AG04450 (cell line): ENCODE results near the gene TOMM6. TPM values are rescaled to one million over a fixed set of nuclear protein-coding genes. Genes with fewer than 3 reads are reported as not detected.
"Not testable (repeated sequence)": the region's sequence is repeated elsewhere in the genome, so short reads cannot be mapped to it uniquely, and the experiment has no call there.

Experiments used
- CTCF ChIA-PET: fragments of 300-600, 350-600 bp; formaldehyde crosslinking; extraction: SDS; loops from one replicate; lab custom pipeline; 2022; ENCODE audit warnings: antibody characterized with exemption, inconsistent platforms; lab: Charles Lee
- POLR2A ChIA-PET: fragments of 350-600 bp; formaldehyde crosslinking; extraction: SDS; loops from one replicate; lab custom pipeline; 2021; ENCODE audit warnings: antibody characterized with exemption, inconsistent platforms; lab: Yijun Ruan, JAX
- DNase-seq: peaks from one replicate; pipeline ENCODE4 v3.0.0-alpha.2; 2011; ENCODE audit warnings: low read depth, low spot score
- H3K27ac ChIP-seq: one replicate; pipeline ENCODE4 v1.5.1; 2012; ENCODE audit warnings: low read depth, low read length, control low read depth
- H3K27me3 ChIP-seq: one replicate; pipeline ENCODE4 v1.6.0; 2012; ENCODE audit warnings: low read length; ENCODE audit not compliant: control insufficient read depth, insufficient read depth
- H3K4me3 ChIP-seq: 2 replicates; pipeline ENCODE4 v1.5.1; 2011; ENCODE audit warnings: mild to moderate bottlenecking, low read depth, low read length, control low read depth
- H3K9me3 ChIP-seq: 2 replicates; pipeline ENCODE4 v1.5.1; 2012; ENCODE audit warnings: low read length; ENCODE audit not compliant: control insufficient read depth, insufficient read depth
- polyA plus RNA-seq: library from polyadenylated mRNA; depleted of rRNA; stranded (reverse); fragments of >200 nt; gene quantifications from 2 replicates; pipeline ENCODE4 v1.2.3, GENCODE V29; 2011
- TF ChIP-seq, protein P1 (sequence below): IDR thresholded peaks from 2 replicates; pipeline ENCODE4 v1.5.1; 2011; ENCODE audit warnings: low read depth, low read length, control low read depth, inconsistent platforms

Gene TOMM6
- polyA plus RNA-seq, 1 experiment = 192 TPM

GRCh38 chr6:41811095-41811494, 23.6 kb downstream of the TOMM6 start:
- CTCF ChIA-PET = no interaction called here
- no peak for DNase-seq
- Histone ChIP-seq H3K4me3 (no peak overlapping the region), H3K27ac (no peak overlapping the region), H3K9me3 (no peaks in the 10 kb centered on the region; the same call in 1 of the 2 replicates), H3K27me3 (no peaks in the 10 kb centered on the region)
- POLR2A ChIA-PET = no interaction called here
- TF ChIP-seq, protein P1, sequence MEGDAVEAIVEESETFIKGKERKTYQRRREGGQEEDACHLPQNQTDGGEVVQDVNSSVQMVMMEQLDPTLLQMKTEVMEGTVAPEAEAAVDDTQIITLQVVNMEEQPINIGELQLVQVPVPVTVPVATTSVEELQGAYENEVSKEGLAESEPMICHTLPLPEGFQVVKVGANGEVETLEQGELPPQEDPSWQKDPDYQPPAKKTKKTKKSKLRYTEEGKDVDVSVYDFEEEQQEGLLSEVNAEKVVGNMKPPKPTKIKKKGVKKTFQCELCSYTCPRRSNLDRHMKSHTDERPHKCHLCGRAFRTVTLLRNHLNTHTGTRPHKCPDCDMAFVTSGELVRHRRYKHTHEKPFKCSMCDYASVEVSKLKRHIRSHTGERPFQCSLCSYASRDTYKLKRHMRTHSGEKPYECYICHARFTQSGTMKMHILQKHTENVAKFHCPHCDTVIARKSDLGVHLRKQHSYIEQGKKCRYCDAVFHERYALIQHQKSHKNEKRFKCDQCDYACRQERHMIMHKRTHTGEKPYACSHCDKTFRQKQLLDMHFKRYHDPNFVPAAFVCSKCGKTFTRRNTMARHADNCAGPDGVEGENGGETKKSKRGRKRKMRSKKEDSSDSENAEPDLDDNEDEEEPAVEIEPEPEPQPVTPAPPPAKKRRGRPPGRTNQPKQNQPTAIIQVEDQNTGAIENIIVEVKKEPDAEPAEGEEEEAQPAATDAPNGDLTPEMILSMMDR = no peak

DNA sequence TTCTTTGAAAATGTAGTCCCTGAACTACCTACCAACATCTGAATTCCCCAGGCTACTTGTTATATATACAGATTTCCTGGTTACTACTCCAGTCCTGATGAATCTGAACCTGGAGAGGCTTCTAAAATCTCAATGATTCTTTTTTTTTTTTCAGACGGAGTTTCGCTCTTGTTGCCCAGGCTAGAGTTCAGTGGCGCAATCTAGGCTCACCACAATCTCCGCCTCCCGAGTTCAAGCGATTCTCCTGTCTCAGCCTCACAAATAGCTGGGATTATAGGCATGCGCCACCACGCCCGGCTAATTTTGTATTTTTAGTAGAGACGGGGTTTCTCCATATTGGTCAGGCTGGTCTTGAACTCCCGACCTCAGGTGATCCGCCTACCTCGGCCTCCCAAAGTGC, 24.5 kb downstream of the TOMM6 start:
- H3K9me3 ChIP-seq, H3K27me3 ChIP-seq, POLR2A ChIA-PET, CTCF ChIA-PET, H3K27ac ChIP-seq, H3K4me3 ChIP-seq, DNase-seq: not testable (repeated sequence)

DNA sequence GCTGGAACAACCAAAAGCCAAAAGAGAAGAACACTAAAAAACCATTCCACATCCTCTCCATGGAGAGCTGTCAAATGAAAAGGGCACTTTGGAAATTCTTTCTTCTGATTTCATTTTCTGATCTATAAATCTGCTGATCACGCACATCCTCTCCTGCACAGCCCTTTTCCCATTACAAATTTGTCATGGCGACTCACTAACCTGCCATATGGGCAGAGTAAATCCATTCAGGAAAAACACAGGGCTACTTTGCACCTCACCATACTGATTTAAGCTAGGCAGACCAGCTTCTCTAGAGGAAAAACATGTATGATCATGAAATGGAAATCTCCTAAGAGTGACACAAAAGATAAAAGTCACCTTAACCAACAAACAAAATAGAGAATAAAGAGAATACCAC, 26.0 kb downstream of the TOMM6 start:
- TF ChIP-seq, protein P1 = no peak
- DNase-seq = no peak
- Histone ChIP-seq H3K27me3 (no peaks in the 10 kb centered on the region), H3K4me3 (no peak overlapping the region), H3K27ac (no peak overlapping the region), H3K9me3 (no peaks in the 10 kb centered on the region)
- CTCF ChIA-PET = interaction anchor here (1.2 to 1.7 kb wide), 4 partner anchors 12 to 231 kb away, joined by 3 to 5 read pairs (median 4); partner anchors contain the start of genes BYSL and MED20
- POLR2A ChIA-PET = no interaction called here

DNA sequence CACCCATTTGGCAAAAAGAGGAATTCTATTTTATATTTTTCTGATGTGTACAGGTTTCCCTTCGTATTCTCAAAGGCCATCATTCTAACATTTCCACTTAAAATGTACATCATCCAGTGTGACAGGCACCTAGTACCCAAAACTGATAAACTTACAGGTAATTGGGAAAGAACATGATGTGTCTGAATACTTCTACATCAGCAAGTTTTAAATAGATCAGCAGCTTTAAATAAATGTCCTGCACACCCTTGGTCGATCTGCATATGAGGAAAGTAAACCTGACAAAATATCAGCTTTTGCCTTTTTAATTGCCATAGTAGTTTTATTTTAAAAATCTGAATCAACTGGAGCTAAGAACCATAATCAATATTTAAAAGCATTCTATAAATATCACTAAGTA, 26.5 kb downstream of the TOMM6 start:
- ChIA-PET POLR2A (no interaction called here), CTCF (interaction anchor here (1.2 to 1.7 kb wide), 4 partner anchors 12 to 230 kb away, joined by 3 to 5 read pairs (median 4); partner anchors contain the start of genes BYSL and MED20)
- Histone ChIP-seq H3K27me3 (no peaks in the 10 kb centered on the region), H3K9me3 (no peaks in the 10 kb centered on the region), H3K27ac (no peak overlapping the region), H3K4me3 (no peak overlapping the region)
- TF ChIP-seq, protein P1 = no peak
- DNase-seq = no peak

GRCh38 chr6:41814629-41815028, 27.1 kb downstream of the TOMM6 start:
- POLR2A ChIA-PET = no interaction called here
- no peak overlapping the region for H3K27ac ChIP-seq
- H3K9me3 ChIP-seq = no peaks in the 10 kb centered on the region
- H3K4me3 ChIP-seq = no peak overlapping the region
- no peak for DNase-seq
- TF ChIP-seq, protein P1 = no peak
- CTCF ChIA-PET = interaction anchor here (0.5 to 2.0 kb wide), 5 partner anchors 13 to 227 kb away, joined by 3 to 9 read pairs (median 6); partner anchors contain the start of genes BYSL and MED20
- H3K27me3 ChIP-seq = no peaks in the 10 kb centered on the region
